B cell (primary cell): ENCODE measurements around the gene FUT7. TPM values are rescaled to one million over a fixed set of nuclear protein-coding genes. Genes with fewer than 3 reads are reported as not detected.

ENCODE experiments used
- ATAC-seq: fragments of 200-7000 bp; cut with Tn5 transposase; one replicate; pipeline ENCODE4 v1.10.0; 2021; ENCODE audit warnings: low read depth, mild to moderate bottlenecking, moderate number of reproducible peaks, moderate library complexity
- CTCF ChIA-PET: fragments of 350-600 bp; sonication (Branson Sonifier 250); formaldehyde crosslinking; loops from one replicate; lab custom pipeline; 2021; ENCODE audit warnings: antibody characterized with exemption, inconsistent platforms; lab: Charles Lee
- POLR2A ChIA-PET: fragments of 350-600 bp; sonication (Branson Sonifier 250); formaldehyde crosslinking; loops from one replicate; lab custom pipeline; 2021; ENCODE audit warnings: antibody characterized with exemption; lab: Charles Lee
- DNase-seq: peaks from one replicate; pipeline ENCODE4 v3.0.0; 2013
- H2AFZ ChIP-seq: 2 replicates; pipeline ENCODE4 v1.6.1; 2012; ENCODE audit warnings: mild to moderate bottlenecking, low read depth, low read length; ENCODE audit not compliant: insufficient read depth, poor library complexity, severe bottlenecking
- H3K27ac ChIP-seq, 2 donors: 1 replicate in 1 of 2; 2 replicates in 1 of 2; pipeline ENCODE4 v1.5.1; 2012 to 2013; ENCODE audit warnings: low read length in 2 of 2, mild to moderate bottlenecking in 2 of 2, moderate library complexity in 1 of 2
- H3K27me3 ChIP-seq, 4 experiments: fragments of 200-600 bp in 1 of 4; sonication (generic) in 1 of 4; replicated peaks in 1 of 4; 1 replicate in 2 of 4; 2 replicates in 2 of 4; pipeline versions ENCODE4 v1.6.1 to v1.7.0; 2013 to 2016; ENCODE audit warnings: low read length in 3 of 4, mild to moderate bottlenecking in 2 of 4, mixed read lengths in 1 of 4, moderate library complexity in 1 of 4; ENCODE audit not compliant: insufficient read depth in 4 of 4, control insufficient read depth in 3 of 4; ENCODE audit errors: control extremely low read depth in 1 of 4
- H3K36me3 ChIP-seq, 2 experiments: replicated peaks in 1 of 2; 1 replicate in 1 of 2; 2 replicates in 1 of 2; pipeline versions ENCODE4 v1.6.1 to v1.7.1; 2013; ENCODE audit warnings: low read length in 1 of 2; ENCODE audit not compliant: insufficient read depth in 2 of 2, control insufficient read depth in 1 of 2; ENCODE audit errors: control extremely low read depth in 1 of 2, extremely low read depth in 1 of 2
- H3K4me1 ChIP-seq, 2 donors: fragments of 200-600 bp in 1 of 2; sonication (generic) in 1 of 2; 1 replicate in 1 of 2; 2 replicates in 1 of 2; pipeline versions ENCODE4 v1.5.1 to v1.6.1; 2013 to 2017; ENCODE audit warnings: low read length in 2 of 2; ENCODE audit not compliant: control insufficient read depth in 2 of 2, insufficient read depth in 2 of 2
- H3K4me2 ChIP-seq: replicated peaks from 2 replicates; pipeline ENCODE3; 2012; ENCODE audit warnings: mild to moderate bottlenecking, low read depth, low read length; ENCODE audit not compliant: poor library complexity, severe bottlenecking
- H3K4me3 ChIP-seq, 5 experiments: fragments of 200-600 bp in 1 of 5; sonication (generic) in 1 of 5; 1 replicate in 3 of 5; 2 replicates in 2 of 5; pipeline versions ENCODE4 v1.5.1 to v1.7.0; 2011 to 2016; ENCODE audit warnings: low read length in 4 of 5, mild to moderate bottlenecking in 4 of 5, low read depth in 2 of 5, control low read depth in 1 of 5, moderate library complexity in 1 of 5; ENCODE audit not compliant: insufficient read depth in 1 of 5; ENCODE audit errors: control extremely low read depth in 1 of 5, extremely low read depth in 1 of 5
- H3K79me2 ChIP-seq: fragments of 200-600 bp; sonication (generic); one replicate; pipeline ENCODE4 v1.6.0; 2016; ENCODE audit warnings: low read length; ENCODE audit not compliant: control insufficient read depth, insufficient read depth
- H3K9ac ChIP-seq: fragments of 200-600 bp; sonication (generic); 2 replicates; pipeline ENCODE4 v1.6.1; 2017; ENCODE audit warnings: mild to moderate bottlenecking, low read length, moderate library complexity
- H3K9me3 ChIP-seq, 3 donors: one replicate each; pipeline versions ENCODE4 v1.6.1 to v1.7.1; 2013; ENCODE audit warnings: low read length in 2 of 3; ENCODE audit not compliant: control insufficient read depth in 2 of 3, insufficient read depth in 1 of 3; ENCODE audit errors: control extremely low read depth in 1 of 3
- H4K20me1 ChIP-seq: 2 replicates; pipeline ENCODE4 v1.6.0; 2012; ENCODE audit warnings: mild to moderate bottlenecking, low read length; ENCODE audit not compliant: insufficient read depth, control insufficient read depth, poor library complexity, severe bottlenecking
- H3K27ac Mint-ChIP-seq: one replicate; pipeline ENCODE4 v1.8.0; 2021; ENCODE audit warnings: mixed read lengths
- H3K27me3 Mint-ChIP-seq: one replicate; pipeline ENCODE4 v1.8.0; 2021; ENCODE audit warnings: mixed read lengths
- H3K4me1 Mint-ChIP-seq: one replicate; pipeline ENCODE4 v1.8.0; 2021; ENCODE audit warnings: mixed read lengths
- H3K4me3 Mint-ChIP-seq: one replicate; pipeline ENCODE4 v1.8.0; 2021; ENCODE audit warnings: mixed read lengths
- H3K9me3 Mint-ChIP-seq: one replicate; pipeline ENCODE4 v1.8.0; 2022; ENCODE audit warnings: mixed read lengths; ENCODE audit not compliant: insufficient read depth
- CTCF ChIP-seq: fragments of 200-600 bp; IDR thresholded peaks from one replicate; pipeline ENCODE4 v1.8.0; 2022; ENCODE audit warnings: antibody characterized with exemption, mild to moderate bottlenecking
- EZH2 ChIP-seq: IDR thresholded peaks from 2 replicates; pipeline ENCODE4 v1.6.1; 2012; ENCODE audit warnings: borderline replicate concordance, low read depth, mild to moderate bottlenecking, moderate library complexity, low read length; ENCODE audit not compliant: insufficient read depth, poor library complexity, severe bottlenecking
- WGBS: methylation state at CpG from one replicate; pipeline ENCODE4 v1.1.5; 2013; ENCODE audit warnings: missing lambda C conversion rate; ENCODE audit not compliant: insufficient coverage; 5-methylcytosine and 5-hydroxymethylcytosine counted together
- intact Hi-C: fragments of 100-400 bp; cut with micrococcal nuclease; formaldehyde crosslinking; loops from one replicate; pipeline ENCODE4 v1.10.0; 2022
- polyA plus RNA-seq: library from polyadenylated mRNA; depleted of rRNA; stranded (reverse); fragments of >200 nt; gene quantifications from 2 replicates; pipeline ENCODE4 v1.2.3, GENCODE V29; 2012
- total RNA-seq, 2 donors: library from RNA; stranded (reverse); fragments of 120-200 nt in 1 of 2; gene quantifications; 1 replicate in 1 of 2; 2 replicates in 1 of 2; pipeline versions ENCODE4 v1.2.3 to v1.2.4, GENCODE V29; 2013 to 2022

The FUT7 gene
- total and polyA plus RNA-seq, 2 donors (not counting 1 experiment from before 2014, with no cell fraction given) = 7.3 to 8.2 TPM

- Histone ChIP-seq H3K9ac (no peak overlapping the region), H3K27me3 (no peaks in the 10 kb centered on the region), H3K36me3 (no peaks in the 10 kb centered on the region), H2AFZ (no peak overlapping the region), H3K9me3 (peaks cover 0 to 9% (median 0%) of the 10 kb centered on the region in 3 donors), H3K4me3 (no peak overlapping the region), H3K4me1 (peaks cover 7 to 20% of the 10 kb centered on the region in 2 donors), H3K79me2 (no peaks in the 10 kb centered on the region), H3K4me2 (no peak overlapping the region), H4K20me1 (peaks cover 4% of the 10 kb centered on the region), H3K27ac (no peak overlapping the region)
- H3K9me3 Mint-ChIP-seq = no peaks in the 10 kb centered on the region
- ATAC-seq (no peak), DNase-seq (no peak)
- no peaks in the 10 kb centered on the region for H3K27me3 Mint-ChIP-seq
- intact Hi-C loops = no loop called here
- ChIA-PET CTCF (no interaction called here), POLR2A (no interaction called here)
- H3K27ac Mint-ChIP-seq = no peak overlapping the region
- TF ChIP-seq CTCF = no peak
- TF ChIP-seq EZH2 = no peak
- WGBS = 98% methylated on average over 6 of the region's 7 CpGs
- H3K4me1 Mint-ChIP-seq = peaks cover 17% of the 10 kb centered on the region
- H3K4me3 Mint-ChIP-seq = no peak overlapping the region
Observed at GRCh38 chr9:137023157-137023556, 8.7 kb downstream of the FUT7 start.

- intact Hi-C loops = no loop called here
- POLR2A ChIA-PET = no interaction called here
- TF ChIP-seq EZH2 = no peak
- no peak for TF ChIP-seq CTCF
- no peaks in the 10 kb centered on the region for H3K27me3 Mint-ChIP-seq
- H3K9me3 Mint-ChIP-seq = no peaks in the 10 kb centered on the region
- no peak overlapping the region for H3K4me3 Mint-ChIP-seq
- DNase-seq (no peak), ATAC-seq (no peak)
- Histone ChIP-seq H3K4me3 (no peak overlapping the region), H3K27me3 (no peaks in the 10 kb centered on the region), H4K20me1 (peaks cover 4% of the 10 kb centered on the region), H3K4me1 (peaks cover 7 to 20% of the 10 kb centered on the region in 2 donors), H3K79me2 (no peaks in the 10 kb centered on the region), H2AFZ (no peak overlapping the region), H3K9ac (no peak overlapping the region), H3K4me2 (no peak overlapping the region), H3K36me3 (no peaks in the 10 kb centered on the region), H3K27ac (no peak overlapping the region), H3K9me3 (peaks cover 0 to 9% (median 0%) of the 10 kb centered on the region in 3 donors)
- no peak overlapping the region for H3K27ac Mint-ChIP-seq
- H3K4me1 Mint-ChIP-seq = peaks cover 17% of the 10 kb centered on the region
- WGBS = 92% methylated on average over 17 of the region's 23 CpGs
- CTCF ChIA-PET = no interaction called here
Observed at GRCh38 chr9:137022662-137023008, 9.3 kb downstream of the FUT7 start.
